Choroid plexus epithelial cell (primary cell): ENCODE results near the gene PRKAG1.

Experiments
- DNase-seq: peaks from one replicate; pipeline ENCODE4 v3.0.0-alpha.2; 2010; ENCODE audit warnings: low read depth
- H3K4me3 ChIP-seq: 2 replicates; pipeline ENCODE4 v1.5.1; 2011; ENCODE audit warnings: low read depth, mild to moderate bottlenecking, control low read depth, low read length, moderate library complexity
- TF ChIP-seq, protein P1 (sequence below): conservative IDR thresholded peaks from 2 replicates; pipeline ENCODE4 v1.5.1; 2011; ENCODE audit warnings: low read depth, mild to moderate bottlenecking, control low read depth, inconsistent platforms, low read length, moderate library complexity

Gene PRKAG1

DNA sequence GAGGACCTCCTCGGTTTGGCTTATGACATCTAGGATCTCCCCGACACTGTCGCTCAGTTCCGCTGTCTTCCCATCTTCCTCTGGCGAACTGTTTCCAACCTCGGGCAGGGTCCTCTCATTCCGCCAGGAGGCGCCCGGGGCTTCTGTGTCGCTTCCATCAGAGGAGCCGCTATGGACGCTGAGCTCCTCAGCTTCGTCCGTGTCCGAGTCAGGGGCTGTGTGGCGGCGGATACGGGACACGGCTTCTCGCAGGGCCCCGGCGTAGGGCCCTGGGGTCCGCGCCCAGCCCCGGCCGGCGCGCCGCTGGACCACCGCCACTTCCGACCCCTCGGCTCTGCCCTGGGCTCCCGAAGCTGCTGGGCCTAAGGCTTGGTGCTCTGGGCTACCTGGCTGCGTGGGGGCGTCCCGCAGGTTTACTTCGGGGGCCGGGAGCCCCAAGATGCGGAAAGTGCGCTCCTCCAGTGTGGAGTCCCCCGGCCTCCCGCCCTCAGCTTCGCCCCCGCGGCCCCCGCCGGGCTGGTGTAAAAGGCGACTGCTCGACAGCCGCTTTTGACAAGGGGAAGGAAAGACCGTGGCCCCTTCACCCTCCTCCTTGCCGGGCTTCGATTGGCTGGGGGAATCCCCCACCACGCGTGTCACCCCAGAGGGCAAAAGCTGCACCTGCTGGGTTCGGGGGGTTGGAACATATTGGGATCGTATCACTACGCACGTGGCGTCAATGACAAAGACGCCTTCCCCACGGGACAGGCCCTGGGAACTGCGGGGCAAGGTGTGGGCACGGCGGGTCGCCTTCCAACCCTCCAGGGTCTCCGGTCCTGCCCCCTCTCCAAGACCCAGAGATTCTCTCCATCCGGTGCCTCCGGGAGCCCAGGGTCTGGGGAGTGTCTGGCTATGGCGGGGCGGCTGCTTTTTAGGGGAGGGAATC is 21.5 kb downstream of the PRKAG1 start:
- peak overlapping the region; percentile 43 for H3K4me3 ChIP-seq
- TF ChIP-seq, protein P1, sequence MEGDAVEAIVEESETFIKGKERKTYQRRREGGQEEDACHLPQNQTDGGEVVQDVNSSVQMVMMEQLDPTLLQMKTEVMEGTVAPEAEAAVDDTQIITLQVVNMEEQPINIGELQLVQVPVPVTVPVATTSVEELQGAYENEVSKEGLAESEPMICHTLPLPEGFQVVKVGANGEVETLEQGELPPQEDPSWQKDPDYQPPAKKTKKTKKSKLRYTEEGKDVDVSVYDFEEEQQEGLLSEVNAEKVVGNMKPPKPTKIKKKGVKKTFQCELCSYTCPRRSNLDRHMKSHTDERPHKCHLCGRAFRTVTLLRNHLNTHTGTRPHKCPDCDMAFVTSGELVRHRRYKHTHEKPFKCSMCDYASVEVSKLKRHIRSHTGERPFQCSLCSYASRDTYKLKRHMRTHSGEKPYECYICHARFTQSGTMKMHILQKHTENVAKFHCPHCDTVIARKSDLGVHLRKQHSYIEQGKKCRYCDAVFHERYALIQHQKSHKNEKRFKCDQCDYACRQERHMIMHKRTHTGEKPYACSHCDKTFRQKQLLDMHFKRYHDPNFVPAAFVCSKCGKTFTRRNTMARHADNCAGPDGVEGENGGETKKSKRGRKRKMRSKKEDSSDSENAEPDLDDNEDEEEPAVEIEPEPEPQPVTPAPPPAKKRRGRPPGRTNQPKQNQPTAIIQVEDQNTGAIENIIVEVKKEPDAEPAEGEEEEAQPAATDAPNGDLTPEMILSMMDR: peak; percentile 93
- DNase-seq: peak; percentile 79

DNA sequence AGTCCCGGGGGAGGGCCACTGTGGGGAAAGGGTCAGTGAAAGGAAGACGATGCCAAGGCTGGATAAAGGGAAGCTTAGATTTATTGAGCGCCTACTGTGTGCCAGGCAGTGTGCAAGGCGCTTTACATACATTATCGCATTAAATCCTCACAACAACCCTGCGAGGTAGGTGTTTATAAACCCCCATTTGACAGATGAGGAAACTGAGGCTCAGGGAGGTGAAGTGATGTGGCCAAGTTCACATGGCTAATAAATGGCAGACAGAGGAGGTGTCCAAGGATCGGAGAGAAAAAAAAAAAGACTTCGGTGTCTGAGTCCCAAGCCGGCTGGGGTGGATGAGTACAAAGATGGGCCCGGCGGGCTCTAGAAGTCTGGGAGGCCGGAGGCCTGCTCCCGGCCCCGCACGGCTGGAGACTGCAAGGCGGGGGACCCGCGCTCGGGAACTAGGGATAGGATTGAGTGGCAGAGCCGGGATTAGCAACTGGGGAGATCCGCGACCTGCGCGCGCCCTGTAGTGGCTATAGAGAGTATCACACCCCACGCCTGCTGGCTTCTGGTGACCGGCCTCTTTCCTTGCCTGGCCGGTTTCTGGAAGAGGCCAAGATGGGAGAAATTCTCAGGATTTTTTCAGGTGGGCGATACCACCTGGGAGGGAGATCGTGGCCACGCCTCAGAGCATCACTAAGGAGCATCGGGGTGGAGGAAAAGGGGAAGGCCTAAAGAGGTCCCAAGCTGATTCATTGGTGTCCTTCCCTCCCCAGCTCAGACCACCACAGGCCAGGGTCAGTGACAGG is 23.3 kb downstream of the PRKAG1 start:
- TF ChIP-seq, protein P1: peak; percentile 77
- DNase-seq: peak; percentile 80
- peak overlapping the region; percentile 31 for H3K4me3 ChIP-seq

DNA sequence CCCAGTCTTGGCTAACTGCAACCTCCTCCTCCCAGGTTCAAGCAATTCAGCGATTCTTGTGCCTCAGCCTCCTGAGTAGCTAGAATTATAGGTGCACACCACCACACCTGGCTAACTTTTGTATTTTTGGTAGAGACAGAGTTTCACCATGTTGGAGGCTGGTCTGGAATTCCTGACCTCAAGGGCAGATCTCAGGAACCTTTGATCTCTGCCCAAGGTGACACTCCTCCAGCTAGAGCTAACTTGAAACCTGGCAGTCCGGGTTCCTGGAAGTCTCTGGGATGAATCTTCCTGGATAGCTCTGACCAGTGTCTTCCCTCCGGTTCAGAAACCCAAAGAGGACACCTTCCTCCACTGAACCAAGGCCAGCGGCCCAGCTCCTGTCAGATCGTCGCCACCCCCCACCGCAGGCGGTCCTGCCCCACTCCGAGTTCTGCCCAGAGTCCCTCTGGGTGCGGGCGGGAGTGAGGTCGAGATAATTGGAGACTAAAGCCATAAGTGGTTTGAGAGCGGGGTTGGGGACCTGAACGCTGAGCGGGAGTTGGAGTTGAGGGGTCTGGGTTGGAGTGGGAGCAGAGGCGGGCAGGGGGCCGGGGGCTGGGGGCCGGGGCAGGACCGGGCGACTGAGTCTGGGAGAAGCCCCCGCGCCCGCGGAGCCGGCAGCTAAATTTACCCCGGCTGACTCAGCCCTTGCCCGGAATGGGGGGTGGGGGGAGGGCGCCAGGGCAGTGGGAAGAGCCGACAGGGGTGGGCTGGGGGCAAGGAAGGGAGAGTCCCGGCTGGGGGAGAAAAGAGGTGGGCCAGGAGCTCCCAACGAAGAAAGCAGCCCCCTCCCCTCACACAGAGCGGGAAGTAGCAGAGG is 24.1 kb downstream of the PRKAG1 start:
- H3K4me3 ChIP-seq: no peak overlapping the region
- DNase-seq: no peak
- TF ChIP-seq, protein P1: no peak

DNA sequence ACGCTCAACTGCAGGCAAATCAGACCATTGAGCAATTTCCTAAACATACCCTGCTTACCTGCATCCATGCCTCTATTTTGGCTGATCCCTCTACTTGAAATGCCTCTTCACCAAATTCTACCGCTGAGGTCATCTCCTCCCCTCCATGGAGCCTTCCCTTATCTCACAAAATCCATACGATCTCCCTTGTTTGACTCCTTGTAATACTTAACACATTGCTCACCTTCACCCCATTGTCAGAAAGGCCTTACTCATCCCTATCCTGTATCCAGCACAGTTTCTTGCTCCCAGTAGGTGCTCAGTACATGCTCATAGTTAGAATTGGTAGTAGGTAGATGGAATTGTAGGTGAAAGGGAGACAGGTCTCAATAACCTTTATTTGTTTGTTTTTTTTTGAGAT is 24.8 kb downstream of the PRKAG1 start:
- TF ChIP-seq, protein P1: no peak
- no peak overlapping the region for H3K4me3 ChIP-seq
- no peak for DNase-seq

DNA sequence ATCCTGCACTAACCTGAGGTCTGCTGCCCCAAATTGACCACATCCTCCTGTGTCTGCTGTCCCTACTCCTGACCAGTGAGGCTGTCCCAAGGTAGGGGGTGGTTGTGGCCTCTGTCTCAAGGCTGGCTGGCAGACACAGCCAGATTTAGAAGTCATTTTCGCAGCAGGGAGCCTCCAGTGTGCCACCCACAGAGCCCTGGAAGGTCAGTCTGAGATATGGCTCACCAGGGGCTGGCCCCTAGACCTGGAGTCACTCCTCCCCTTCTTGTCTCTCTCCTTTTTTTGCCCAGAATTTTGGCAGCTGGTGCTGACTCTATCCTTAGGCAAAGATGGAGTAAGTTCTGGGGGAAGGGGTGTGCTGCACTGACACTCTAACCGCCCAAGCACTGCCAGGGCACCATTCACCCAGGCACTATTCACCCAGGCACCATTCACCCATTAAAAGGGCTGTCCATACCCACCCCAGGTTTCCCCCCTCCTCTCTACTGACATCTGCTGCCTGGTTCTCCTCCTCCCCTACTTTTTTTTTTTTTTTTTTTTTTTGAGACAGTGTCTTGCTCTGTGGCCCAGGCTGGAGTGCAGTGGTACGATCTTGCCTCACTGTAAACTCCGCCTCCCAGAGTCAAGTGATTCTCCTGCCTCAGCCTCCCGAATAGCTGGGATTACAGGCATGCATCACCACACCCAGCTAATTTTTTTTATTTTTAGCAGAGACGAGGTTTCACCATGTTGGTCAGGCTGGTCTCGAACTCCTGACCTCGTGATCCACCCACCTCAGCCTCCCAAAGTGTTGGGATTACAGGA is 27.1 kb downstream of the PRKAG1 start:
- TF ChIP-seq, protein P1: peak; percentile 7

DNA sequence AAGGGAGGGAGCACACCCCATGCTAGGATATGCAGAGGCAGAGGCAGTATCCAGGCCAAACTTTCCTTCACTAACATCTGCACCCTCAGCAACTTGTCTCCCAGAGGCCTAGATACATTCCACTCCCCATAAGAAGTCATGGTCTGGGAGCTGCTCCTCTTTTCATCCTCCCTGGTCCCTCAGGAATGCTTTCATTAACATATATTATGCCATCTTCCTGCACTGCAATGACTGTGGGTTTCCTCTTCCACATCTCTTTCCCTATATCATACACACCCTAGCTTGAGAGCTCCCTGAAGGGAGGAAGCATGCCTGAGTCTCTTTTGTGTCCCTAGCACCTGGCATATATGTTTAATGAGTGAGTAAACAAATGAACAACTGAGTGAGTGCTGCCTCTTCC is 28.0 kb downstream of the PRKAG1 start:
- no peak for DNase-seq
- H3K4me3 ChIP-seq: no peak overlapping the region
- TF ChIP-seq, protein P1: no peak

More for the DNA sequence above, 27.1 kb downstream of the PRKAG1 start:
- no peak for DNase-seq
- H3K4me3 ChIP-seq: no peak overlapping the region
